Measurements from ENCODE around the gene VTN.
"Not testable (repeated sequence)": the region's sequence is repeated elsewhere in the genome, so short reads cannot be mapped to it uniquely, and the experiment has no call there.

VTN gene

GRCh38 chr17:28342313-28342712, 27.8 kb downstream of the VTN start:
- no peak for DNase-seq (ENCODE audit: low spot score)

- DNase-seq (ENCODE audit: low spot score), result no peak
These were observed 28.6 kb downstream of the VTN start for GRCh38 chr17:28341516-28341915.

- DNase-seq (ENCODE audit: low spot score), result no peak
These were observed 29.7 kb downstream of the VTN start for GRCh38 chr17:28340374-28340773.

GRCh38 chr17:28339431-28339830, 30.7 kb downstream of the VTN start:
- no peak for DNase-seq (ENCODE audit: low spot score)

GRCh38 chr17:28338769-28339212, 31.3 kb downstream of the VTN start:
- DNase-seq (ENCODE audit: low spot score), result not testable (repeated sequence)

- DNase-seq (ENCODE audit: low spot score), result no peak
These were observed 31.9 kb downstream of the VTN start for GRCh38 chr17:28338056-28338768.

- peak; percentile 32 for DNase-seq (ENCODE audit: low spot score)
These were observed 33.9 kb downstream of the VTN start for GRCh38 chr17:28335959-28336871.

GRCh38 chr17:28335201-28335958, 34.7 kb downstream of the VTN start, which contains the start of the genes IFT20 and TNFAIP1:
TSS of gene IFT20 (minus strand) at chr17:28335472. CDS start at chr17:28331985, 3,487 bp downstream.
TSS of gene TNFAIP1 (plus strand) at chr17:28335761. CDS start at chr17:28339522, 3,761 bp downstream.
- peak; percentile 96 for DNase-seq (ENCODE audit: low spot score)

GRCh38 chr17:28334666-28335200, 35.4 kb downstream of the VTN start:
- no peak for DNase-seq (ENCODE audit: low spot score)

GRCh38 chr17:28334171-28334570, 35.9 kb downstream of the VTN start:
- DNase-seq (ENCODE audit: low spot score), result no peak

- DNase-seq (ENCODE audit: low spot score), result no peak
These were observed 36.9 kb downstream of the VTN start for GRCh38 chr17:28333083-28333746.

- DNase-seq (ENCODE audit: low spot score), result no peak
These were observed 38.2 kb downstream of the VTN start for GRCh38 chr17:28331891-28332420.

GRCh38 chr17:28330671-28331070, 39.4 kb downstream of the VTN start:
- DNase-seq (ENCODE audit: low spot score), result no peak

- DNase-seq (ENCODE audit: low spot score), result no peak
These were observed 41.8 kb downstream of the VTN start for GRCh38 chr17:28328325-28328724.

- no peak for DNase-seq (ENCODE audit: low spot score)
These were observed 42.4 kb downstream of the VTN start for GRCh38 chr17:28327709-28328108.

- DNase-seq (ENCODE audit: low spot score), result no peak
These were observed 43.0 kb downstream of the VTN start for GRCh38 chr17:28327031-28327607.

GRCh38 chr17:28326114-28326513, 44.0 kb downstream of the VTN start:
- no peak for DNase-seq (ENCODE audit: low spot score)

GRCh38 chr17:28325211-28325610, 44.9 kb downstream of the VTN start:
- no peak for DNase-seq (ENCODE audit: low spot score)

GRCh38 chr17:28324781-28325180, 45.3 kb downstream of the VTN start:
- no peak for DNase-seq (ENCODE audit: low spot score)

- DNase-seq (ENCODE audit: low spot score), result no peak
These were observed 45.8 kb downstream of the VTN start for GRCh38 chr17:28324267-28324745.

Measured in COLO829 (cell line).